ENCODE measurements around the gene ALOX15.

GRCh38 chr17:4642286-4642685, 808 bp upstream of the ALOX15 start:
- TF ChIP-seq POLR2A (IDR thresholded peaks at IDR 0.05; ENCODE audit: low read length): no peak
- TF ChIP-seq GATA1 (IDR thresholded peaks at IDR 0.05; ENCODE audit: low read depth, low read length): no peak

Measured in erythroblast (primary cell).